22Rv1 (cell line): Measurements from ENCODE around the gene SLC35E3.

Source experiments
- H3K27ac ChIP-seq: fragments of 450-650 bp; 2 replicates; pipeline ENCODE4 v1.5.1; 2017
- ZFX ChIP-seq: fragments of 450-650 bp; IDR thresholded peaks from 2 replicates; pipeline ENCODE4 v1.6.1; 2017; ENCODE audit warnings: antibody characterized with exemption, borderline replicate concordance
- TF ChIP-seq, protein P1 (sequence below): fragments of 450-650 bp; IDR thresholded peaks from 2 replicates; pipeline ENCODE4 v1.5.1; 2017; ENCODE audit warnings: mild to moderate bottlenecking

The SLC35E3 gene

DNA sequence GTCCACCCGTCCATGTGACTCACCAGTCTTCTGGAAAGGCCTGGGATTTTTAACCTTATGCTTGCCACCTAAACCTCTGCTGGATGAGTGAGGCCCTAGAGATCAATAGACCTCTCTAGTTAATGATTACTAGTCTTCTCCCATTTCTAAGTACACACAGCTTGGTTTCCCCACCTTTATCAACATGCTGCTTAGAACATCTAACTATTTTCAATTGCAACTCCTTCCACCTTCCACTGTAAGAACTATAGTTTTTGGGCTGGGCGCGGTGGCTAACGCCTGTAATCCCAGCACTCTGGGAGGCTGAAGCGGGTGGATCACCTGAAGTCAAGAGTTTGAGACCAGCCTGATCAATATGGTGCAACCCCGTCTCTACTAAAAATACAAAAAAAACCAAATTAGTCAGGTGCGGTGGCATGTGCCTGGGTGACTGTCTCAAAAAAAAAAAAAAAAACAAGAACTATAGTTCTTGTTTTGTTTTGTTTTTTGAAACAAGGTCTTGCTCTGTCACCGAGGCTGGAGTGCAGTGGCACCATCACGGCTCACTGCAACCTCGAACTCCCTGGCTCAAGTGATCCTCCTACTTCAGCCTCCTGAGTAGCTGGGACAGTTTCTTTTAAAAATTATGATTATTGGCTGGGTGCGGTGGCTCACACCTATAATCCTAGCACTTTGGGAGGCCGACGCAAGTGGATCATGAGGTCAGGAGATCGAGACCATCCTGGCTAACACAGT lies 43.3 kb downstream of the SLC35E3 start:
- H3K27ac ChIP-seq, result no peak overlapping the region
- no peak for TF ChIP-seq ZFX
- TF ChIP-seq, protein P1, sequence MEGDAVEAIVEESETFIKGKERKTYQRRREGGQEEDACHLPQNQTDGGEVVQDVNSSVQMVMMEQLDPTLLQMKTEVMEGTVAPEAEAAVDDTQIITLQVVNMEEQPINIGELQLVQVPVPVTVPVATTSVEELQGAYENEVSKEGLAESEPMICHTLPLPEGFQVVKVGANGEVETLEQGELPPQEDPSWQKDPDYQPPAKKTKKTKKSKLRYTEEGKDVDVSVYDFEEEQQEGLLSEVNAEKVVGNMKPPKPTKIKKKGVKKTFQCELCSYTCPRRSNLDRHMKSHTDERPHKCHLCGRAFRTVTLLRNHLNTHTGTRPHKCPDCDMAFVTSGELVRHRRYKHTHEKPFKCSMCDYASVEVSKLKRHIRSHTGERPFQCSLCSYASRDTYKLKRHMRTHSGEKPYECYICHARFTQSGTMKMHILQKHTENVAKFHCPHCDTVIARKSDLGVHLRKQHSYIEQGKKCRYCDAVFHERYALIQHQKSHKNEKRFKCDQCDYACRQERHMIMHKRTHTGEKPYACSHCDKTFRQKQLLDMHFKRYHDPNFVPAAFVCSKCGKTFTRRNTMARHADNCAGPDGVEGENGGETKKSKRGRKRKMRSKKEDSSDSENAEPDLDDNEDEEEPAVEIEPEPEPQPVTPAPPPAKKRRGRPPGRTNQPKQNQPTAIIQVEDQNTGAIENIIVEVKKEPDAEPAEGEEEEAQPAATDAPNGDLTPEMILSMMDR, result no peak

DNA sequence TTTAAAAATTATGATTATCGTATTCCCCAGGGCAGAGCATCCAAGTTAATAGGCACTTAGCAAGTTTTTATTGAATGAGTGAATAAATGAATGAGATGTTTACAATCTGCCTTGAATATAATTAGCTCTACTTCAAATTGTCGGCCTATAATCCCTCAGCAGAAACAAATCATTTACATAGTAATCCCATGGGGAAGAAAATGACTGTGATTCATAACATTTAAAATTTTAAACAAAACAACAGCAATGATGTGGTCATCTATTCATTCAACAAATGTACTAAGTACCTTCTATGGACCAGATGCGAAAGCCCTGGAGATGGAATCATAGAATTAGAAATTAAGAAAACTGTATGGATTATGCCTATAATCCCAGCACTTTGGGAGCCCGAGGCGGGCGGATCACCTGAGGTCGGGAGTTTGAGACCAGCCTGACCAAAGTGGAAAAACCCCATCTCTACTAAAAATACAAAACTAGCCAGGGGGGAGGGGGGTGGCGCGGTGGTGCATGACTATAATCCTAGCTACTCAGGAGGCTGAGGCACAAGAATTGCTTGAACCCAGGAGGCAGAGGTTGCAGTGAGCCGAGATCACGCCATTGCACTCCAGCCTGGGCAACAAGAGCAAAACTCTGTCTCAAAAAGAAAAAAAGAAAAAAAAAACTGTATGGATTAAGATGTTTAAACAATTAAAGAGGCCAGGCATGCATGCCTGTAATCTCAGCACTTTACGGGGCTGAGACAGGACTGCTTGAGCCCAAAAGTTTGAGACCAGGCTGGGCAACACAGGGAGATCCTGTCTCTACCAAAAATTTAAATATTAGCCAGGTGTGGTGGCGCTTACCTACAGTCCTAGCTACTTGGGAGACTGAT lies 44.3 kb downstream of the SLC35E3 start:
- H3K27ac ChIP-seq, result no peak overlapping the region
- TF ChIP-seq ZFX, result no peak
- TF ChIP-seq, protein P1, result no peak

DNA sequence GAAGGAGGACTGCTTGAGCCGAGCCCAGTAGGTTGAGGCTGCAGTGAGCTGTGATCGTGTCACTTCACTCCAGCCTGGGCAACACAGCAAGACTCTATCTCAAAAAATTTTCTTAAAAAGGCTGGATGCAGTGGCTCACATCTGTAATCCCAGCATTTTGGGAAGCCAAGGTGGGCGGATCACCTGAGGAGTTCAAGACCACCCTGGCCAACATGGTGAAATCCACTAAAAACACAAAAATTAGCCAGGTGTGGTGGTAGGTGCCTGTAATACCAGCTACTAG lies 44.9 kb downstream of the SLC35E3 start:
- TF ChIP-seq, protein P1, result no peak
- TF ChIP-seq ZFX, result no peak
- no peak overlapping the region for H3K27ac ChIP-seq

DNA sequence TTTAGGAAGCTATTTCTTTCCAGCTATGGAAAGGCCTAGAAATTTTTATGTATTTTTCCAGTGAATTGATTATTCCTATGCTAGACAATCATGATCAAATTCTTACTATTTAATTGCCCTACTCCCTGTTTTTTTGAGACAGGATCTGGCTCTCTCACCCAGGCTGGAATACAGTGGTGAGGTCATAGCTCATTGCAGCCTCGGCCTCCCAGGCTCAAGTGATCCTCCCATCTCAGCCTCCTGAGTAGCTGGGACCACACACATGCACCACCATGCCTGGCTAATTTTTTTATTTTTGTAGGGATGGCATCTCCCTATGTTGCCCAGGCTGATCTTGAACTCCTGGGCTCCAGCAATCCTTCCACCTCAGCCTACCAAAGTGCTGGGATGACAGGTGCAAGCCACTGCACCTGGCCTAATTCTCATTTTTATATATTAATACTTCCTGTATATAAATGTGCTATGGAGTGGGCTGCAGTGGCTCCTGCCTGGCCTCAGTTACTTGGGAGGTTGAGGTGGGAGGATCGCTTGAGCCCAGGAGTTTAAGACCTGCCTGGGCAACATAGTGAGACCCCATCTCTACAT lies 46.0 kb downstream of the SLC35E3 start:
- TF ChIP-seq, protein P1, result no peak
- no peak for TF ChIP-seq ZFX
- H3K27ac ChIP-seq, result no peak overlapping the region

DNA sequence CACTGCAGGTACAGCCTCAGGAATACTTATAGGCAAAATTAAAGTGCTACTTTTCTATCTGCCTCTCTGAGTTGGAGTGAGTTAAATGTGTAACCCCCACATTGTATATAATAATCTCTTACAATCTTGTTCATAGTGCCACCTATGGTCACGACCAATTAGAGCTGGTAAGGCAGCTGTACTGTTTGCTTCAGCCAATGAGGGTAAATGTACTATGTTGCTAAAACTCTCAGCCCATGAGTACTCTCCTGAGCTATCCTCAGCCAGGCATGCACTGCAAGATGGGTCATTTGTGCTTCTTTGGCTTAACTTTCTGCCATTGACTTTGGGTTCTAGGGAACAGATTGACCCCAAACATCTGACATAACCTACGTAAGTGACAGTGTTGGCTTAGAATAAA lies 47.0 kb downstream of the SLC35E3 start:
- H3K27ac ChIP-seq, result no peak overlapping the region

DNA sequence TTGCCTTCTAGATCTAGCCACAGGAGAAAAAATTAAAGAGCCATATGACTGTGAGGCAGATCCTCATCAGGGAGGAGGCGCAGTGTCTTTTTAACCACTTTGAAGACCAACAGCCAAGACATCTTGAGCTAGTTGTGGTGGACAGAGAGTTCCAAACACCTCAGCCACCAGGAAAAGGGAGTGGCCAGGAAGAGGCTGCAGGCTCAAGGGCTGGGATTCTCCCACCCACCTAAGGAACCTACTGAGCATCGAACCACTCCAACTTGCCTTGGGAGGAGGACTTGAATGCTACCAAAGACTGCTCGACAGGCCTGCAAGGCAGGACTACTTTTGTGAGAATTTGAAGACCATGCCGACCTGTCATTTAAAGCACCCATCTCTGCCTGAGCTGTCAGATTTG lies 47.5 kb downstream of the SLC35E3 start:
- TF ChIP-seq, protein P1, result no peak
- TF ChIP-seq ZFX, result no peak
- H3K27ac ChIP-seq, result no peak overlapping the region

More for the DNA sequence above, 47.0 kb downstream of the SLC35E3 start:
- TF ChIP-seq, protein P1, result no peak
- no peak for TF ChIP-seq ZFX
